Skin epidermis (tissue), 12 donors: Measurements from ENCODE around the gene DUSP18.
"Not testable (repeated sequence)": the region's sequence is repeated elsewhere in the genome, so short reads cannot be mapped to it uniquely, and the experiment has no call there.

Experiments used
- H3K27ac ChIP-seq, 21 experiments: fragments of 200-600 bp; sonication (generic) in 11 of 21; one replicate each; pipeline ENCODE4 v1.5.0; 2020; ENCODE audit warnings: mild to moderate bottlenecking in 3 of 21, inconsistent platforms in 2 of 21, moderate library complexity in 2 of 21
- H3K4me3 ChIP-seq, 7 experiments: fragments of 200-600 bp; sonication (generic) in 2 of 7; one replicate each; pipeline ENCODE4 v1.5.0; 2020; ENCODE audit warnings: inconsistent platforms in 2 of 7, mild to moderate bottlenecking in 2 of 7, moderate library complexity in 1 of 7

DUSP18 gene

DNA sequence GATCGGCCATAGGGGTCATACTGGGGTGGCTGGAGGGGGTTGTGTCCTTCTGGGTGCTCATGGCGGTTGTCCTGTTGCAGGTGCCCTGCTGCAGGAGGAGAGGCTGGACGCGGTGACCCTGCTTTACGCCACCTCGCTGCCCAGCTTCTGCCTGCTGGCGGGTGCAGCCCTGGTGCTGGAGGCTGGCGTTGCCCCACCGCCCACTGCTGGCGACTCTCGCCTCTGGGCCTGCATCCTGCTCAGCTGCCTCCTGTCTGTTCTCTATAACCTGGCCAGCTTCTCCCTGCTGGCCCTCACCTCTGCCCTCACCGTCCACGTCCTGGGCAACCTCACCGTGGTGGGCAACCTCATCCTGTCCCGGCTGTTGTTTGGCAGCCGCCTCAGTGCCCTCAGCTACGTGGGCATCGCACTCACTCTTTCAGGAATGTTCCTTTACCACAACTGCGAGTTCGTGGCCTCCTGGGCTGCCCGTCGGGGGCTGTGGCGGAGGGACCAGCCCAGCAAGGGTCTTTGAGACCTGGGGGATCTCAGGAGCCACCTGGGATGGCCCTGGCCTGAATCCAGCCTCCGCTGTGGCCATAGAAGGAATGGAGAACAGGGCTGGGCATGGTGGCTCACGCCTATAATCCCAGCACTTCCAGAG is 21.0 kb downstream of the DUSP18 start:
- H3K4me3 ChIP-seq, result no peak overlapping the region
- H3K27ac ChIP-seq, result no peak overlapping the region

DNA sequence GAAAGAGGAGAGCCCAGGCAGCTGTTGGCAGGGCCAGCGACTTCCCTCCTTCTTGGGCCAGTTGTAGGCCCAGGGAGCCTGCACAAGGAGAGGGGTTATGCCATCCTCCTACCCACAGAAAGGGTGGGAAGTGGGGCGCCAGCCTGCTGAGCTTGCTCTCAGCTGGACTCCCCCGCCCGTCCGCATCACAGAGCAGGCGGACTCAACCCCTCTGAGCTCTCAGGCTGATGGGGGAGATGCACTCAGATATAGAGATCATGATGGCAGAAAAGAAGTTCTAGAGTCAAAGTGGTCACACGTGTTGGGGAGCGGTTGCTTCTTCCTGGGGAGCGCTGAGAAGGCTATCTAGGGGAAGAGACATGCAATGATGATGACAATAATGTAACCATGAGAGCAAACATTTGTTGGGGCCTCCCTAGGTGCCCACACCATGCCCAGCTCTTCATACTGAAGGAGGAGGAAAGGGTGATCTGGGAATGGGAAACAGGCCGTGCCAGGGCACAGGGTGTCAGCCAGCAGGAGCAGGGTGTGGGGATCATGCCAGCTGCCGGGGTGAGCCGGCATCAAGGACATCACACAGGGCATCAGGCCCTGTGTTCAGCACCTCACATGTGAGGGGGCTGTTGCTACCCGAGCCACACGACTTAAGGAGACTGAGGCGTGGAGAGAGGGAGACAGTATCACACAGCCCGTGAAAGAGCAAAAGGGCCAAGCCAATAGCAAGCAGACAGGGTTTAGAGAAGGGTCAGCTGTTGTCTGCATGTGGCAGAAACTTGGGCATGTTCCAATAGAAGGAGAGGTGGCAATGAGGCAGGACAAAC is 24.4 kb downstream of the DUSP18 start:
- Histone ChIP-seq H3K4me3 (no peak overlapping the region), H3K27ac (peak overlapping the region in 1 of 21 experiments; percentile 20)

DNA sequence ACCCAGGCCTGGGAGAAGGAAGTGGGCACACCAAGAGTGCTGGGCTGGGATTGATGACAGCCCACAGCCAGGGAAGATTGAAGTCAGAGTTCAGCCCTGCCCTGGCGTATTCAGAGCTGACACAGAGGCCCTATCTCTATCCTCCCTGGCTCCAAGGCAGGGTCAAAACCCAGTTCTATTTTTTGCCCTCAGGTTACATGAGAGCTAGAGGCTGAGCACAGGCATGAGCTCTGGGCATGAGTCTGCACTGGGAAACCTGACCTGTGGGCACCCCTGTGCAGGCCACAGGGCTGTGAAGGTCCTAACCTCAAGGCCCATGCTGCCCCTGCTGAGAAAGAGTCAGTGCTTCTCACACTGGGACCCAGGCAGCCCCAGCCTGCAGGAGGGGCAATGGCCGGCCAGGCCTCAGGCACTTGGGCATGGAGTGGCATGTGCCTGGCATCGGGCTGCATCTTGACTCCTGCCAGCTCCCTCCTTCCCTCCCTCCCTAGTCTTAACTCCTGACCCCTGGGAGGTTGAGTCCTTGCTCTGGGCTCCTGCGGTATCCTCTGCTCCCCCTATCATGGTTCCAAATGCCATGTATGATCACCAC is 26.7 kb downstream of the DUSP18 start:
- no peak overlapping the region for H3K4me3 ChIP-seq
- H3K27ac ChIP-seq, result no peak overlapping the region

DNA sequence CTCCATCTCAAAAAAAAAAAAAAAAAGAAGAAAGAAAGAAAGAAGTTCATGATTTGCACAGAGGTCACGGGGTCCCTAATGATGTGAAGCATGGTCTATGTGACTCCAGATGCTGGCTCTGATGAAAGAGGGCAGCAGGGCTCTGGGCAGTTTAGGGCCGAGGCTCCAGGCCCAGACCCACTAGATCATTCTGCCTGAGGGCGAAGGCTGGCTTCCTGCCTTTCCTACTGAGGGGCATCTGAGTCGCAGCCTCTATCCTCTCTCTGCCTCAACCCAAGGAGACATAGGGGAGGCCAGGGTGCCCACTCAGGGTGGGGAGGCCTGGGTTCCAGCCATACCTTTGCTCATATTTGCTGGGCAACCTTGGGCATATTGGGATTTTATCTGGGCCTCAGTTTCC is 27.3 kb downstream of the DUSP18 start:
- Histone ChIP-seq H3K4me3 (no peak overlapping the region), H3K27ac (no peak overlapping the region)

DNA sequence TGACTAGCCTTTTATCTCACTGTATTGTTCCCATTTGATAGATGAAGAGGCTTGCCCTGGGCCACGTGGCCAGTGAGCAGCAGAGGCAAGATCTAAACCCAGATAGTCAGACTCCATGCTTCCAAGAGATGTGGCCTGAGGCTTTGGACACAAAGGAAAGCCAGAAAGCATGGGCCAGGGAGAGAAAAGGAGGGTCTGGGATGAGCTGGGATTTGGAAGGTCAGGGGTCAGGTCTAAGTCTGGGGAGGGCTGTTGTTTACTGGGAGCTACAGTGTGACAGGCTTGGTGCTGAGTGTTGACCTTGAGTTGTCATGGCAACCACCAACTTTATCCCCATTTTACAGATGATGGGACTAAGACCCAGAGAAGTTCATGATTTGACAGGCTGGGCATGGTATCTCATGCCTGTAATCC is 30.0 kb downstream of the DUSP18 start:
- H3K4me3 ChIP-seq, result peak overlapping the region in 3 of 7 experiments; percentile 54 to 71 (median 61)

DNA sequence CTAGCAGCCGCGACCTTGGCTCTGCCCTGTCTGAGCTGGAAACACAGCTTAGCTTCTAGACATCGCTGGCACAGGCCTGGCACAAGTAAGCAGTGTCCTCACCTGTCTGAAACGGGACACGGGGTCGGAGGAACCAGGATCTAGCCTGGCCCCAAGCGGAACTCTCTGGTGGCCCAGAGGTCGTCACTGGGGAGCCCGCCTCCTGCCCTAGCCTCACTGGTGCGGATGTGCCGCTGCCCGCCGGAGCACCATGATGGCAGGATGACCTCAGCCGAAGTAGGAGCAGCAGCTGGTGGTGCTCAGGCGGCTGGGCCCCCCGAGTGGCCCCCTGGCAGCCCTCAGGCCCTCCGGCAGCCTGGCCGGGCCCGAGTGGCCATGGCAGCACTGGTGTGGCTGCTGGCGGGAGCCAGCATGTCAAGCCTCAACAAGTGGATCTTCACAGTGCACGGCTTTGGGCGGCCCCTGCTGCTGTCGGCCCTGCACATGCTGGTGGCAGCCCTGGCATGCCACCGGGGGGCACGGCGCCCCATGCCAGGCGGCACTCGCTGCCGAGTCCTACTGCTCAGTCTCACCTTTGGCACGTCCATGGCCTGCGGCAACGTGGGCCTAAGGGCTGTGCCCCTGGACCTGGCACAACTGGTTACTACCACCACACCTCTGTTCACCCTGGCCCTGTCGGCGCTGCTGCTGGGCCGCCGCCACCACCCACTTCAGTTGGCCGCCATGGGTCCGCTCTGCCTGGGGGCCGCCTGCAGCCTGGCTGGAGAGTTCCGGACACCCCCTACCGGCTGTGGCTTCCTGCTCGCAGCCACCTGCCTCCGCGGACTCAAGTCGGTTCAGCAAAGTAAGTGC is 31.2 kb downstream of the DUSP18 start:
- peak overlapping the region in 20 of 21 experiments; percentile 44 to 95 (median 80) for H3K27ac ChIP-seq
- peak overlapping the region; percentile 49 to 71 (median 54) for H3K4me3 ChIP-seq

More for the DNA sequence above, 30.0 kb downstream of the DUSP18 start:
- H3K27ac ChIP-seq, result no peak overlapping the region

DNA sequence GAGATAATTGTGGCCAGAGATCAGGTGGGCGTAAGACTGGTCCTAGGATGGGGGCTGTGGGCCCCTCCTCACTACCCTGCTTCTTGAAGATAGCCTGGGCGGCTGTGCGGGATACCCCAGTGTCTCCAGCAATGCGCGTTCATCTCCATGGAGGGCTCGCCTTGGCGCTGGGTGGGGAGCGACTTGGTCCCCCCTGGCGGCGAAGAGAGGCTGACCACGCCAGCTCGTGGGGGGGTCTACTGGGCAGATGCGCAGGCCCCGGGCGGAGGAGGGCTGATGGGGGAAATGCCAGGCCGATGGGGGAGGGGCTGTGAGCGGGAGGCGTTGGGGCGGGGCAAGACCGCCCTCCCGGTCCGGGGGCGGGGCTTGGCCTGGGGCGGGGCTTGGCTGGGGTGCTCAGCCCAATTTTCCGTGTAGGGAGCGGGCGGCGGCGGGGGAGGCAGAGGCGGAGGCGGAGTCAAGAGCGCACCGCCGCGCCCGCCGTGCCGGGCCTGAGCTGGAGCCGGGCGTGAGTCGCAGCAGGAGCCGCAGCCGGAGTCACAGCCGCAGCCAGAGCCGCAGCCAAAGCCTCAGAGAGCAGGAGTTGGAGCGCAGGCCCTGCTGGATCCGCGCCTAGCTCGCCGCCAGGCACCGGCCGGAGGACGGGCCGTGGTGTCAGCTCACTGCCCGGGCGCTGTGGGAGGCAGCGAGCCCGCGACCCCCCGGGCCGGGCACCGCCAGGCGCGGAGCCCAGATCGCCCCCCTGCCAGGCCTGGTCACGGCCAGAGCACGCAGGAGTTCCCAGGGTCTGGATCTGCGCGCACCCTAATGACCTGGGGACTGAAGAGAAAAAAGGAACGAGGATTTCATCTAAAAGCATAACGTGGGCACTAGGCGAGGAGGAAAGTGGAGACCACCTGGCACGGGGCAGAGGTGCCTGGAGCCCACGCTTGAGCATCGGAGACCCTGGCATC is 32.1 kb downstream of the DUSP18 start, which contains the start of gene SLC35E4:
Gene SLC35E4, plus strand, starts transcription at position 509 of the 953 bp plus-strand sequence. CDS start 670 bp downstream, outside the sequence.
- H3K27ac ChIP-seq, result peak within 1 kb of the TSS; percentile 32 to 95 (median 80)
- H3K4me3 ChIP-seq, result peak within 1 kb of the TSS; percentile 49 to 71 (median 54)

DNA sequence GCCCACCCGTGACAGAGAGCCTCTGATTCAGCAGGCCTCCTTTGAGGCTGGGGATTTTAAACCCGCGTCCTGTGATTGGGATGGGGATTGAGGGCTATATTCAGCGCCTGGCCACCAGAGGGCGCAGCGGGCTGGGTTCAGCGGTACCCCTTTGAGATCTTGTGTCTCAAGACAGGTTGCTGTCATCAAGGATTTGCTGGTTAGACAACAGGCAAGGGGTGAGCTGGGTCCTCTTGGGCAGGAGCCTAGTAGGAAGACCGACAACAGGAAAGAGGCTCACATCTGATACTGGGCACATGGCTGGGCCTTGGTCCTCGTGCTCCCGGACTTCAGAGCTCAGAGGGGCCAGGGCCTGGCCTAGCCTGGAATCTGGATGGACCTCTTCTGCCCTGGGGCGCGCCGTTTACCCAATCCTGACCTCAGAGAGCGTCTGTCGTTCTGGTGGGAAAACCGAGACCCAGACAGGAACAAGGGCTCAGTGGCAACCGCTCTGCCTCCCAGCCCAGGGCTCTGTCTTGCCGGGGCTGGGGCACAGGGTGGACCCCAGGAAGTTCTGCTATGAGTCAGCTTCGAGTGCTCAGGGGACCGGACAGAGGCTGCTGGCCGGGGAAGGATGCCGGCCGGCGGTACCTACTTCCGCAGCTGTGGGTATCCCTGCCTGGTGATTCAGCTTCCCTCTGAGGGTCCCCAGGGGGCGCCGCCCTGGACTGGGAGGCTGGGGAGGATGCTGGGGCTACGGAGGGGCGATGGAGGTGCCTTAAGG is 33.0 kb downstream of the DUSP18 start:
- H3K4me3 ChIP-seq, result peak overlapping the region; percentile 49 to 71 (median 54)

DNA sequence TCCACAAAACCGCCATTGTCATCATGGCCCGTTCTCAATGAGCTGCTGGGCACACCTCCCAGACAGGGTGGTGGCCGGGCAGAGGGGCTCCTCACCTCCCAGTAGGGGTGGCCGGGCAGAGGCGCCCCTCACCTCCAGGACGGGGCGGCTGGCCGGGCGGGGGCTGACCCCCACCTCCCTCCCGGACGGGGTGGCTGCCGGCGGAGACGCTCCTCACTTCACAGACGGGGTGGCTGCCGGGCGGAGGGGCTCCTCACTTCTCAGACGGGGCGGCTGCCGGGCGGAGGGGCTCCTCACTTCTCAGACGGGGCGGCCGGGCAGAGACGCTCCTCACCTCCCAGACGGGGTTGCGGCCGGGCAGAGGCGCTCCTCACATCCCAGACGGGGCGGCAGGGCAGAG is 36.2 kb downstream of the DUSP18 start:
- not testable (repeated sequence) for H3K4me3 ChIP-seq, H3K27ac ChIP-seq

More for the DNA sequence above, 33.0 kb downstream of the DUSP18 start:
- H3K27ac ChIP-seq, result peak overlapping the region; percentile 32 to 95 (median 80)

DNA sequence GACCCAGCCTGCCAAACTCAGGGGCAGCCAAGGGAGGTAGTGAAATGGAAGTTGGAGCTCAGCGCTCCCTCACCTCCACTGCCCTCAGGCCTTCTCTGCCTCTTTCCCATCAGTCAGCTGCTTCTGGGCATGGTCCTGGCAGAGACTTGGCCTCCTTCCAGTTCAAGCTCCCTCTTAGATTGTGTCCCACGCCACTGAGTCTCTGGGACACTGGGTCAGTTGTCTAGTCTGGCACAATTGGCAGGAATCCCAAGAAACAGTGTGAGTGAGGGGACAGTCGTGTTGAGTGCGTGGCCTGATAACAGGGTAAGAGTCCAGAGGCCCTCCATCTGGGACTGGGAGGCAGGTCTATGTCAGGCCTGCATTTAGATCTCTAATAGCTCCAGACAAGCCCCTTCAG is 39.2 kb downstream of the DUSP18 start:
- Histone ChIP-seq H3K4me3 (no peak overlapping the region), H3K27ac (no peak overlapping the region)

DNA sequence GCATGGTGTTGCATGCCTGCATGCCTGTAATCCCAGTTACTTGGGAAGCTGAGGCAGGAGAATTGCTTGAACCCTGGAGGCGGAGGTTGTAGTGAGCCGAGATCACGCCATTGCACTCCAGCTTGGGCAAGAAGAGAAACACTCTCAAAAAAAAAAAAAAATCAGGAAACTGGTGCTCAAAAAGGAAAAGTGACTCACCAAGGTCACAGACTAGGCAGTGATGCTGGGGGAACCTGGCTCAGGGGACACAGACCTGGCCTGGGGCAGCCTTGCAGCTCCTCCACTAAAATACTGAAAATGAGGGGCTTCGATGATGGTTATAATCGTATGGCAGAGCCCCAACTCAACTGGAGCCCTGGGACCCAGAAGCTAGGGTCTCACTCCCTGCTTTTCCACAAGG is 40.2 kb downstream of the DUSP18 start:
- Histone ChIP-seq H3K4me3 (no peak overlapping the region), H3K27ac (no peak overlapping the region)

DNA sequence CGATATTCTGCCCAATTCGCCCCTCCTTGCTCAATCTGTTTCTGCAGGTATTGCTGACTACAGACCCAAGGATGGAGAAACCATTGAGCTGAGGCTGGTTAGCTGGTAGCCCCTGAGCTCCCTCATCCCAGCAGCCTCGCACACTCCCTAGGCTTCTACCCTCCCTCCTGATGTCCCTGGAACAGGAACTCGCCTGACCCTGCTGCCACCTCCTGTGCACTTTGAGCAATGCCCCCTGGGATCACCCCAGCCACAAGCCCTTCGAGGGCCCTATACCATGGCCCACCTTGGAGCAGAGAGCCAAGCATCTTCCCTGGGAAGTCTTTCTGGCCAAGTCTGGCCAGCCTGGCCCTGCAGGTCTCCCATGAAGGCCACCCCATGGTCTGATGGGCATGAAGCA is 41.3 kb downstream of the DUSP18 start:
- Histone ChIP-seq H3K27ac (no peak overlapping the region), H3K4me3 (no peak overlapping the region)

DNA sequence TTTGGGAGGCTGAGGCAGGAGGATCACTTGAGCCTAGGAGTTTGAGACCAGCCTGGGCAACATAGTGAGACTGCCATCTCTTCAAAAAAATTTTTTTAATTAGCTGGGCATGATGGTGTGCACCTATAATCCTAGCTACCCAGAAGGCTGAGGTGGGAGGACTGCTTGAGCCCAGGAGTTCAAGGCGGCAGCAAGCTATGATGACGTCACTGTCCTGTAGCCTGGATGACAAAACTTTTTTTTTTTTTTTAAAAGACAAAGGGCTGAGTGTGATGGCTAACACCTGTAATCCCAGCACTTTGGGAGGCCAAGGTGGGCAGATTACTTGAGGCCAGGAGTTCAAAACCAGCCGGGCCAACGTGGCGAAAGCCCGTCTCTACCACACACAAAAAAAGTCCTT is 47.8 kb downstream of the DUSP18 start:
- H3K27ac ChIP-seq, H3K4me3 ChIP-seq: not testable (repeated sequence)

DNA sequence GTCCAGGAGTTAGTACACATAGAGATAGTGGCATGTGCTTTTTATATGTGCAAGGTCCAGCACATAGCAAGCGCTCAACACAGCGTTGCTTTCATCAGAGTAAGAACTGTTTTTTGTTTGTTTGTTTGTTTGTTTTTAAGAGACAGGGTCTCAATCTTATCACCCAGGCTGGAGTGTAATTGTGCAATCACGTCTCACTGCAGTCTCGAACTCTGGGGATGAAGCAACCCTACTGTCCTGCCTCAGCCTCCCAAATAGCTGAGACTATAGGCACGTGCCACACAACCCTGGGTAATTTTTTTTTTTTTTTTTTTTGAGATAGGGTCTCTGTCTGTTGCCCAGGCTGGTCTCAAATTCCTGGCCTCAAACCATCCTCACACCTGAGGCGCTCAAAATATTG is 49.9 kb downstream of the DUSP18 start:
- Histone ChIP-seq H3K4me3 (no peak overlapping the region), H3K27ac (no peak overlapping the region)

DNA sequence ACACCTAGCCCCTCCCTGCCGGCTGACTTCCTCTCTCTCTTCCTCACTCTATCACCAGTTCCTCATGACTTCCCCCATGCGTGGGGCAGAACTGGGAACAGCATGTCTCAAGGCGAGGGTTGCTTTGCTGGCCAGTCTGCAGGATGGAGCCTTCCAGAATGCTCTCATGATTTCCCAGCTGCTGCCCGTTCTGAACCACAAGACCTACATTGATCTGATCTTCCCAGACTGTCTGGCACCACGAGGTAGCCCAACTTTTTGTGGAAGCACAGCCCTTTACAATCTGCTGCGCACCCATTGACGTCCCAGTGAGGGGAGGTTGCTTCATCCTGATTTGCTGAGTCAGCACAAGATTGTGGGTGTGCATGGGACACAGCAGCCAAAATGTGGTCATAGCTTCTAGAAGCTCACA is 52.1 kb downstream of the DUSP18 start:
- Histone ChIP-seq H3K4me3 (no peak overlapping the region), H3K27ac (no peak overlapping the region)

DNA sequence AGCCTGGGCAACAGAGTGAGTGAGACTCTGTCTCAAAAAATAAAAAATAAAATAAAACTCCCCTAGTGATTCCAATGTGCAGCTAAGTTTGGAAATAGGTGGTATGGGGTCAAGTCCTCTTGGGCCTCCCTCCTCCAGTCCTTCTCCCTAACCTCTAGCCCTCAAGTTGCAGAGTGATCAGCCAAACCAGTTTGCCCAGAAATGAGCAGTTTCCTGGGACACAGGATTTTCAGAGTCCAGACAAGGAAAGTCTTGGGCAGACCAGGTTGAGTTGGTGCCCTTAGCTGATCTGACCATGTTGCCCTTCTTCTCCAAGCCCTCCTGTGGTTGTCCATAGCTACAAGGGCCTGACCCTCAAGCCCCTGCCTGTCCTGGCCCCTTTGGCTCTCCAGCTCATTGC is 52.8 kb downstream of the DUSP18 start:
- no peak overlapping the region for H3K4me3 ChIP-seq

DNA sequence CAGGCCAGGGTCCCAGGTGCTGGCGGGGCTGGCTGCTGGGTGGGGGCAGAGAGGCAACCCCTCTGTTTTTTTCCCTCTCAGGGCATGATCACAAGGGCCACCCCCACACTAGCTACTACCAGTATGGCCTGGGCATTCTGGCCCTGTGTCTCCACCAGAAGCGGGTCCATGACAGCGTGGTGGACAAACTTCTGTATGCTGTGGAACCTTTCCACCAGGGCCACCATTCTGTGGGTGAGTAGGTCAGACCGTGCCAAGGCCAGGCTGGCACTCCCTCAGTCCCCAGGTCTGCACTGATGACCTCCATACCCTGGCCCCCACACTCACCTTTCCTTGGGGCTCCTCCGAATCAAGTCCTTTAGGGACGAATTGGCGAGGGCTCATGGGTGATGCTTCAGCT is 53.4 kb downstream of the DUSP18 start:
- Histone ChIP-seq H3K4me3 (no peak overlapping the region), H3K27ac (no peak overlapping the region)

More for the DNA sequence above, 52.8 kb downstream of the DUSP18 start:
- H3K27ac ChIP-seq, result no peak overlapping the region

DNA sequence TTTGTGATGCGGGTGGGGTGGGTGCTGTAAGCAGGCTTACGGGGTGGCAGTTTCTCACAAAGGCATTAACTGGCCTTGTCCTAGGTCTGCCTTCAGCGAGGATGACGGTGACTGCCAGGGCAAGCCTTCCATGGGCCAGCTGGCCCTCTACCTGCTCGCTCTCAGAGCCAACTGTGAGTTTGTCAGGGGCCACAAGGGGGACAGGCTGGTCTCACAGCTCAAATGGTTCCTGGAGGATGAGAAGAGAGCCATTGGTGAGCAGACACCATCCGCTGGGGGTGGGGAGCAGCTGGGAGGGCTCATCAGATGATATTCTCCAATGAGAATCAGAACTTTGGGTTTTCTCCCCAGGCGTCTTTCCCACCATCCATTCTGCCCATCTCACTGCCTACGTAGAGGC is 54.9 kb downstream of the DUSP18 start:
- Histone ChIP-seq H3K27ac (no peak overlapping the region), H3K4me3 (no peak overlapping the region)
